HG03354 (cell line): ENCODE results near the gene S100A5.
"Not testable (repeated sequence)": the region's sequence is repeated elsewhere in the genome, so short reads cannot be mapped to it uniquely, and the experiment has no call there.

Experiments used
- ATAC-seq: cut with Tn5 transposase; IDR thresholded peaks from one replicate; pipeline ENCODE4 v1.9.1; 2021; ENCODE audit warnings: mild to moderate bottlenecking; ENCODE audit not compliant: unreplicated experiment, poor library complexity, severe bottlenecking

S100A5 gene, protein sequence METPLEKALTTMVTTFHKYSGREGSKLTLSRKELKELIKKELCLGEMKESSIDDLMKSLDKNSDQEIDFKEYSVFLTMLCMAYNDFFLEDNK

DNA sequence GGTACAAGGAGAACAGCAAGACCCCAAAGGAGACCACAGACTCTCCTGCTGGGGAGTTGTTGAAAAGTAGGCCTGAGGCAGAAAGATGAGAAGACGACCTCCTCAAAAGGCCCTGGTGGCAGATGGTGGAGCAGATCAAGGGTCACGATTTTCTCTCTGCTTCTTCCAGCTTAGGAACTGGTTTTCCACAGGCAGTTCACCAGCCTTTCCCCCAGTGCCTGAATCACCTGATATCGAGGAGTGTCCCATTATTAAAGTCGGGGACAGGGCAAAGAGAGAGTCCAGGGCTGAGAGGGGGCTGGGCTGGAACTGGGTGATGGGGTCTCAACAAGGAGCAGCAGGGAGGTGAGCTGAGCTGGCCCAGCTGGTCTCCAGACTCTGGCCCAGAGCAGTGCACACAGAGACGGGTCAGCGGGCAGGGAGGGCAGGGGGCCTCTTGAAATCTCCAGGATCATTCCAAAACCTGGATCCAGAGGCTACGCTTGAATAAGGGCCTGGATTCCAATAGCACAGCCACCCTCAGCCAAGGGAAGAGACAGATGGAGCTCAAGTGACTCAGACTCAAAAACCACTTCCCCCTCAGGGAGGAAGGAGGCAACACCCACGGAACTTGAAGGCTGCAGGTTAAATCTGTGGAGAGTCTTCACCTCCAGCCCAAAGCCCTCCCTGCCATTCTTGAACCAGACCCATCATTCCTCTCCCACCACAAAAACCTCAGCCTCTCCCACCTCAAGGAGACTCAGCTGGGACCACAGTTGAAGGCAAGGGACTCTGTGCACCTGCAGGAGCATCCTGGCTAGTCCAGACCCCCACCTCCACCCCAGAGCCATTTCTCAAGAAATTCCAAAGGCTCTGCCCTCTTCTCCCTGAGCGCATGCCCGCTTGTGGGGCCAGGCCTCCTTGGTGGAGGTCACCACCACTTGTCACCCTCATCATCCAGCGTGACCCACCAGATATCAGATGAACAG, at the start of gene S100A5:
Gene S100A5 (minus strand): TSS at position 541 of the 968 bp plus-strand sequence. CDS start 743 bp downstream, outside the sequence.
- no peak for ATAC-seq

DNA sequence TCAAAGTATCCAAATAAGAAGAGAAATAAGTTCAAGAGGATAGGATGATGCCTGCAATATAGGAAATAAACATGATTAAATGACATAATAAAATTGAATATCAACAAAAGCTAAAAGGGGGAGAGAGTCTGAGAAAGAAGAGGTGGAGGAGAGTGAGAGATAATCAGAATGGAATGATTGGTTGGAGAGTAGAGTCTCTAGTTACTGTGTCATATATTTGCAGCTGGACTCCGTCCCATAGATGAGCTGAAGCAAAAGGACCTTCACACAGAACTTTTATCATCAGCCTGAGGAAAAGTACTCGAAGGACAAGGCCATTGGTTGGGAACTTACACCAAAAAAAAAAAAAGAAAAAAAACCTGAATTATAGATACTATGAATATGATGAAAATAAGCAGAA, 47.7 kb upstream of the S100A5 start:
- ATAC-seq, result no peak

DNA sequence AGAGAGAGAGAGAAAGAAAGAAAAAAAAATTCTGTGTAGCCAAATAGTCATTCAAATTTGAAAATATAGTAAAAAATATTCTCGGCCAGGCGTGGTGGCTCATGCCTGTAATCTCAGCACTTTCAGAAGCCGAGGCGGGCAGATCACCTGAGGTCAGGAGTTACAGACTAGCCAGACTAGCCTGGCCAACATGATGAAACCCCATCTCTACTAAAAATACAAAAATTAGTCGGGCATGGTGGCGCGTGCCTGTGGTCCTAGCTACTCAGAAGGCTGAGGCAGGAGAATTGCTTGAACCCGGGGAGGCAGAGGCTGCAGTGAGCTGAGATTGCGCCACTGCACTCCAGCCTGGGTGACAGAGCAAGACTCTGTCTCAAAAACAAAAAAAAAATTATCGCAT, 47.3 kb upstream of the S100A5 start:
- ATAC-seq, result not testable (repeated sequence)

DNA sequence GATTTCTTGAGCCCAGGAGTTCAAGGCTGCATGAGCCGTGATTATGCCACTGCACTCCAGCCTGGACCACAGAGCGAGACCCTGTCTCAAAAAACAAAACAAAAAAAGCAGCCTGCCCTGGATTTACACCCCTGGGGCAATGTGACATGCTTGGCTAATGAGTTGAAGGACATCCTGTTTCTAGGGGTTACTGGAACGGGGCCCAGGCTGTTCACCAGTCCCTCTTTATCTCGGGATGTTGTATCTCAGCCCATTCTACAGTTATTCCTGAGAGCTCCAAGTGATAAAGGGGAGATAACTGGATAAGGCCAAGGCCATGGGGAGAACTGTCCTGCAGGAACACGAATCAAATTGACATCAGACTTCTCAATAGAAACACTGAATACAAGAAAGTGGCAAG, 46.6 kb upstream of the S100A5 start:
- no peak for ATAC-seq

DNA sequence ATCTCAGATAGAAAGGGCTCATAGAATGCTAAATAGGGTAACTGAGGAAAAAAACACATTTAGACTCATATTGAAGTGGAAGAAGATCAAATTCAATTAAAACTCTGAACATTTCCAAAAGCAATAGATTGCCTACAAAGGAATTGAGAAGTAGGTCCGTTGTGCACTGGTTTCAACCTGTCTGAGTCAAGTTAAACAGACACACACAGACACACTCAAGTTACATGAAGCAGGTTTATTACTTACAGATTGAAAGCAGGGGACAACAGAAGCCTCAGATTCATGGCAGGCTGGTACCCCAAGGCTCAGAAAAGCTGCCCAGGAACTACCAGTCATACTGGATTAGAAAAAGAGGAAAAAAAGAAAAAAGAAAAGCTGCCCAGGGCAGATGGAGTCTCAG, 45.6 kb upstream of the S100A5 start:
- ATAC-seq, result no peak

DNA sequence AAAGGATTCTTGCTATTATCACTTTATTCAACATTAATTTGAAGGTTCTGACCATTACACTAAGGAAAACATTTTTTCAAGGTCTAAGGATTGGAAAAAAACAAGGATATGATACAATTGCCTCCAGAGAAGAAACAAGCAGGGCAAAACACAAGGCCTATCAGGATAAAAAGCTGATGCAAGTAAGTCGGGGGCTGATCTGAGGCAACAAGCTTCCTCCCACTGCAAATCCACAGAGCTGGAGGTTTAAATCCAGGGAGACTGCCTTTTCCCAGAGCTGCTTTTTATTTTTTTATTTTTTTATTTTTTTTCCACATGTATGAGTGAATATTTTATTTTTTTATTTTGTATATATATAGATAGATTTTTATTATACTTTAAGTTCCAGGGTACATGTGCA, 44.3 kb upstream of the S100A5 start:
- ATAC-seq, result no peak

DNA sequence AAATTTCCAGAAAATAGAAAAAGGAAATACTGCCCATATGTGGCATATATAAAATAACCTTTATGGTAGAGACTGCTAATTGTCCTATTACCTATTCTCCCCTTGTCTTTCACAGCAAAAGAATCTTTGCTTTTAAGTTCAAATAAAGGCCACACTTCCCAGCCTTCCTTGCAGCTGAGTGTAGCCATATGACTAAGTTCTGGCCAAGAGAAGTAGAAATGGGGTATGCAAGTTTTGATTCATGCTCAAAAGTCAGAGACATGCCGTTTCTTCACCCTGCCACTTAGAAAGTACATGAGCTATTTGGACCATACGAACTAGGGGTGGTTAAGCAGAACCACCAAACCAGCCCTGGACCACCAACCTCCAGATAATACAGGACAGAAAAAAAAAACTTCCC, 43.2 kb upstream of the S100A5 start:
- ATAC-seq, result no peak

DNA sequence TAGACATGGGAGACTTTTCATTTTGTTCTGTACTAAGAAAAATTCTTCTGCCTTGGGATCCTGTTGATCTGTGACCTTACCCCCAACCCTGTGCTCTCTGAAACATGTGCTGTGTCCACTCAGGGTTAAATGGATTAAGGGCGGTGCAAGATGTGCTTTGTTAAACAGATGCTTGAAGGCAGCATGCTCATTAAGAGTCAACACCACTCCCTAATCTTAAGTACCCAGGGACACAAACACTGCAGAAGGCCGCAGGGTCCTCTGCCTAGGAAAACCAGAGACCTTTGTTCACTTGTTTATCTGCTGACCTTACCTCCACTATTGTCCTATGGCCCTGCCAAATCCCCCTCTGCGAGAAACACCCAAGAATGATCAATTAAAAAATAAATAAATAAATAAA, 42.8 kb upstream of the S100A5 start:
- not testable (repeated sequence) for ATAC-seq

DNA sequence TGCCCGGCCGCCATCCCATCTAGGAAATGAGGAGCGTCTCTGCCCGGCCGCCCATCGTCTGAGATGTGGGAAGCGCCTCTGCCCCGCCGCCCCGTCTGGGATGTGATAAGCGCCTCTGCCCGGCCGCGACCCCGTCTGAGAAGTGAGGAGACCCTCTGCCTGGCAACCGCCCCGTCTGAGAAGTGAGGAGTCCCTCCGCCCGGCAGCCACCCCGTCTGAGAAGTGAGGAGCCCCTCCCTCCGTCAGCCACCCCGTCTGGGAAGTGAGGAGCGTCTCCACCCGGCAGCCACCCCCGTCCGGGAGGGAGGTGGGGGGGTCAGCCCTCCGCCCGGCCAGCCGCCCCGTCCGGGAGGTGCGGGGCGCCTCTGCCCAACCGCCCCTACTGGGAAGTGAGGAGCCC, 42.1 kb upstream of the S100A5 start:
- not testable (repeated sequence) for ATAC-seq

DNA sequence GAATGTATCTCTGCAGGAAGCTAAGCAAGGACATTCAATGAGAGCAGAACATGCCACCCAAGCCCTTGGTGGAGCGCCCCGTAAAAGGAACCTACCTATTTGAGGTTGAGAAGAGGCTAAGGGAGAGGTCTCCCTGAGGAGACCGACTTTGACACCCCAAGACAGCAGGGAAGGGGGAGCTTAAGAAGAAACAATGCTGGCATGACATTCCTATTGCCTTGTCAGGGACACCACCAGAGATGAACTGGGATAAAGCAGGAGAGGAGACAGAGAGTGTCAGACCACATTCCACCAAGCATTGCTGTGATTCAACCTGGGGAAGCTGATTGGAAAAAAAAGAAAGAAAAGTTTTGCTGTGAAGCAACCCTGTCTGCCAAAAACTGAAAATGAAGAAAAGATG, 38.2 kb upstream of the S100A5 start:
- no peak for ATAC-seq

DNA sequence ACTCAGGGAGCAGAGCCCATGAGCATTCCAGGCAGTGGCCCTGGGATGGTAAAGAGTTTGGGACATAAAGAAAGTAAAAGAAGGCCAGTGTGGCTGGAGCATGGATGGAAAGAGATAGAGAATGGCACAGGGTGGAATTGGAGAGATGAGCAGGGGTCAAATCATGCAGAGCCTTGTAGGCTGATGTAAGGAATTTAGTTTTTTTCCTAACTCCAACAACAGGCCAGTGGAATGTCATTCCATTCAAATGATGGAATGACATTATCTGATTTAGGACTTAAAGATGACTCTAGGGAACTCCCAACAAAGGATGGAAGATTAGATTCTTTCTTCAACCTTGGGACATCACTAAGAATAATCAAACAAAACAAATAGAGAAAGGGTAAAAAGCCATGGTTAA, 37.8 kb upstream of the S100A5 start:
- ATAC-seq, result no peak

DNA sequence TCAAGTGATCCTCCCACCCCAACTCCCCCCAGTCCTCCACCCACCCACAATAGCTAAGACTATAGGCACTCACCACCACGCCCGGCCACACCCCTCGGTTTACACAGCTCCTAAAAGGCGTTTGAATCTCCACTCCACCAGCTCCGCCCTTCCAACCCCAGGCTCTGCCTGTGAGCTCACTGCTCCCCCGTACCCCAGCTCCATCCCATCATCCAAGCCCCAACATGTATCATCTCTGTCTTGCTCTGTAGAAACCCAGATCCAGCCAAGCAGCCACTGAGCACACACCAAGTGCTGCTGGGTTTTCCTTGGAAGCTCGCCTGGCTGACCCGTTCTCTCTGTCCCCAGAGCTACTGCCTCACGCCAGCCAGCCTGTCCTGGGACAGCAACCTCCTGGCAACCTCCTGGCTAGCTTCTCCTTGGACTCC, 36.9 kb upstream of the S100A5 start:
- ATAC-seq, result no peak

DNA sequence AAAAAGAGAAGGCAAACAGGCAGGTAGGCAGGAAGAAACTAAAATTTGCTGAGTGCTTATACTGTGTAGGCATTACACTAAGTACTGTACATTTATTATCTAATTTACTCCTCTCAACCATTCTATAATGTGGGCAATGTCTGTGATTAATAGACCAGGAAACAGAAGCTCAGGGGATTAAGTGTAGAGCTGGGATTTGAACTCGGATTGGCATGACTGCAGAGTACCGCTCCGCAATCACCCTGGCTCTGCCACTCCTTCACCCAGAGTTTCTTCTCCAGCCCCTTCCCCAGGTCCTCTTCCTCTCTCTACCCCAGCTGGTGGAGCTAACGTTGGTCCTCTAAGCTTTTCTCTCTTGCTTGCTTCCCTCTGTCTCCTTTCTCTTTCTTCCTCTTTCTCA, 36.4 kb upstream of the S100A5 start:
- no peak for ATAC-seq

DNA sequence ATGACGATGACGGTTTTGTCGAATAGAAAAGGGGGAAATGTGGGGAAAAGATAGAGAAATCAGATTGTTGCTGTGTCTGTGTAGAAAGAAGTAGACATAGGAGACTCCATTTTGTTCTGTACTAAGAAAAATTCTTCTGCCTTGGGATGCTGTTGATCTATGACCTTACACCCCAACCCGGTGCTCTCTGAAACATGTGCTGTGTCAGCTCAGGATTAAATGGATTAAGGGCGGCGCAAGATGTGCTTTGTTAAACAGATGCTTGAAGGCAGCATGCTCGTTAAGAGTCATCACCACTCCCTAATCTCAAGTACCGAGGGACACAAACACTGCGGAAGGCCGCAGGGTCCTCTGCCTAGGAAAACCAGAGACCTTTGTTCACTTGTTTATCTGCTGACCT, 34.8 kb upstream of the S100A5 start:
- ATAC-seq, result not testable (repeated sequence)

DNA sequence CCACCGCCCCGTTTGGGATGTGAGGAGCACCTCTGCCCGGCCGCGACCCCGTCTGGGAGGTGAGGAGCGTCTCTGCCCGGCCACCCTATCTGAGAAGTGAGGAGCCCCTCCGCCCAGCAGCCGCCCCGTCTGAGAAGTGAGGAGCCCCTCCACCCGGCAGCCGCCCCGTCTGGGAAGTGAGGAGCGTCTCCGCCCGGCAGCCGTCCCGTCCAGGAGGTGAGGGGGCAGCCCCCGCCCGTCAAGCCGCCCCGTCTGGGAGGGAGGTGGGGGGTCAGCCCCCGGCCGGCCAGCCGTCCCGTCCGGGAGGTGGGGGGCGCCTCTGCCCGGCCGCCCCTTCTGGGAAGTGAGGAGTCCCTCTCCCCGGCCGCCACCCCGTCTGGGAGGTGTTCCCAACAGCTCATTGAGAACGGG, 34.4 kb upstream of the S100A5 start:
- ATAC-seq, result not testable (repeated sequence)

DNA sequence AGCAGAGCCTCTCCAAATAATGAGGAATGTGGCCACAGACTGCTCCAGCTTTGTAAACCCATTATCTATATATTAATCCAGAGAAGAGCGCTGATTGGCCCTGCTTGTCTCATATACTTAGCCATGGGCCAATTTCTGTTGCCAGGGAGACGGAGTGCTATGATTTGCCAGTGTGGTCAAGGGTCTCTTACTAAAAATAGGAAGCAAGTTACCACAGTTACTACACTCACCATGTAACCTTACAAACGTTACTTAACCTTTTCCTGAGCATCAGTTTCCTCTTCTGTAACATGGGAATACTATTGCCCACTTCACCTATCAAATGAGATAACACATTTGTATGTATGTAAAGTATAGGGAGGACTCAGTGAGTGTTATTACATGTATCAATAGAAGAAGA, 32.6 kb upstream of the S100A5 start:
- no peak for ATAC-seq

DNA sequence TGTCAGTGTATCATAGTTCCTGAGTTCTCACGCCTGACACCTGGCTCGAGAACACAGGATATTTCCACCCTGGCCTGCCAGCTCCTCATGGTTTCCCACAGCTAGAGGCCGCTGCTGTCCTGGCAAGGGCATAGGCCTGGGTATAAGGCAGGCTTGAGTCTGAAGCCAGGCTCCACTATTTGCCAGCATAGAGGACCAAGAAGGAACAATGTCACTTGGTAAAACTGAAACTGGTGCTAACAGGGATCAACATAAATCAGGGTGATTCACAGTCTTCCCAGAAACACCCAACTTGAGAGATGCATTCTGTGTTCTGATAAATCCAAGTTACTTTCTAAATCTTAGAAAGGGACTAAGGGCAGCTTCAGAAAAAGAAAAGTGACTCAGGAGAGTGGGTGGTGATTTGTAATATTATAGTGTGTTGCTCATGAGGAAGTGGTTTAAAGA, 31.9 kb upstream of the S100A5 start:
- ATAC-seq, result no peak

DNA sequence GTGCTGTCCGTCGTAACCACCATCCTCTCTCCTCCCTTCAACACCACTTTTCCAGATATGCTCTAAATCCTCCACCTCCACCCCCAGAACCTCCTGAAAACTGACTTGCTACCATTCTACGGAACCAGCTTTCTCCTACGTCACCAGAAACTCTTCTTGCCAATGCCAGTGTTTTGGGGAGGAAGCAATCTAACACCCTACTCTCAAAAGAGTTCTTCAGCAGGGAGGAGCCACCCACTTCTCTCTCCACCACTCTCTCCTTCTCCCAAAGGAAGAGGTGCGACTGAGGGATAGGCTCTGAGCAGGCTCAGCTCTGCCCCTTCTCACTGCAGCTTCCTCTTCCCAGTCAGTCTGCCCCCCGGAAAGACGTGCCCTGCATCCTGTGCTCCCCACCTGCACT, 31.0 kb upstream of the S100A5 start:
- no peak for ATAC-seq

DNA sequence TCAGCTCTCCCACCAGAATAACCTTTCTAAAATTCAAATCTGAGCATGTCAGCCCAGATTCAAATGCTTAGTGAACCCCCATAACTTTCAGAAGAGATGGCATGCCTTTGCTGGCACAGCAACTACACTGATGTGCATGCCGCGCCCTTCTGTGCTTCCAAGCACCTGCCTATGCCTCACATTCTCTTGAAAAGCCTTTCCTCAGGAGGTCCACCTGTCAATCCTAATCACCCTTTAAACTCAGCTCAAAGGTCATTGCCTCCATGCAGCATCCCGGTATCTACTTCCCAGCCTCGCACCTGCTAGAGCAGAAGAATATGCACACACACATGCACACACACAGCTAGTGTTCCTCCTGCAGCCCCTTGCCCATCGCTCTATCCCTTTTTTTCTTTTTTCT, 30.1 kb upstream of the S100A5 start:
- ATAC-seq, result no peak

DNA sequence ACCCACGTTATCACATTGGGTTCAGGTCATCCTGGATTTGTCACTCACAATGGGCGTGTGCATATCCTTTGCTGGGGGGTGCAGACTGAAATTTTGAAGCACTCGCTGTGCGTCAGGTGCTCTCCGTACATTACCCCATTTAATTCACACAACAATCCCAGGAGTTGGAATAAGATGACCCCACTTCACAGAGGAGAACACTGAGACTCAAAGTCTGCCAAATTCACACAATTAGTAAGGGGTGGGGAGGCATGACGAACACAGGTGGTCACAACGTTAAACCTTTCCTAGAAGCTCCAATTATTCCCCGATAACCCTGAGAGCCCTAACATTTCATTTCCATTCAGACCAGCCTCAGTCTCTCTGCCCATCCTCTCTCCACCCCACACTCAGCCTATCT, 28.7 kb upstream of the S100A5 start:
- no peak for ATAC-seq

DNA sequence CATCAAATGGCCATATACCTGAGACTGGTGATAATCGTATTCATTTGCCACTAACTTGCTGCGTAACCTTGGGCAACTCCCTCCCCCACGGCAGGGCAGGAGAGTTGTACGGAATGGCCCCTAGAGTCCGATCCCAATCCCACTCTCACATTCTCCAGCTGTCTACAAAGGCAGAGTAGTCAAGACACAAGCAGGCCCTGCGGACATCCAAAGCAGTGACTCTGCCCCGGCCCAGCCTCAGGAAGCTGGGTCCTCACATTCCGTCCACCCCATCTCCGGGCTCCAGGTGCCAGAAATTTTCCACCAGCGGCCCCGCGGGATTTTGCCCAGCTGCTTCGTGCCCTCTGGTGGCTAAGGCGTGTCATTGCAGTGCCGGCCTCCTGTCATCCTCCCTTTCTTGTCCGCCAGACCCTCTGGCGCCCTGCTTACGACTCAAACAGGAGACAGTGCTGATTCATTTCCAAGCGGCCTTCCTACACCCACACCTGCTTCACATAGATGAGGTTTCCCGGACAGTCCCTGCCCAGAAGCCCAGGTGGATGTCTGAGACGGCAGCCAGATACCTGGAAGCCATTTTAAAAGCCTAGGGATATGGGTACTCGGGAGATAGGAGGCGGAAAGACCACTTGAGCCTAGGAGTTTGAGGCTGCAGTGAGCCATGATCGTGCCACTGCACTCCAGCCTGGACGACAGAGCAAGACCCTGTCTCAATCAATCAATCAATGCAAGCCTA, 27.8 kb upstream of the S100A5 start:
- no peak for ATAC-seq
